Amniotic epithelial cell (primary cell): Measurements from ENCODE around the gene ITGA11.

Experiments
- DNase-seq: peaks from one replicate; pipeline ENCODE4 v3.0.0-alpha.2; 2010; ENCODE audit warnings: low read depth

Gene ITGA11

DNA sequence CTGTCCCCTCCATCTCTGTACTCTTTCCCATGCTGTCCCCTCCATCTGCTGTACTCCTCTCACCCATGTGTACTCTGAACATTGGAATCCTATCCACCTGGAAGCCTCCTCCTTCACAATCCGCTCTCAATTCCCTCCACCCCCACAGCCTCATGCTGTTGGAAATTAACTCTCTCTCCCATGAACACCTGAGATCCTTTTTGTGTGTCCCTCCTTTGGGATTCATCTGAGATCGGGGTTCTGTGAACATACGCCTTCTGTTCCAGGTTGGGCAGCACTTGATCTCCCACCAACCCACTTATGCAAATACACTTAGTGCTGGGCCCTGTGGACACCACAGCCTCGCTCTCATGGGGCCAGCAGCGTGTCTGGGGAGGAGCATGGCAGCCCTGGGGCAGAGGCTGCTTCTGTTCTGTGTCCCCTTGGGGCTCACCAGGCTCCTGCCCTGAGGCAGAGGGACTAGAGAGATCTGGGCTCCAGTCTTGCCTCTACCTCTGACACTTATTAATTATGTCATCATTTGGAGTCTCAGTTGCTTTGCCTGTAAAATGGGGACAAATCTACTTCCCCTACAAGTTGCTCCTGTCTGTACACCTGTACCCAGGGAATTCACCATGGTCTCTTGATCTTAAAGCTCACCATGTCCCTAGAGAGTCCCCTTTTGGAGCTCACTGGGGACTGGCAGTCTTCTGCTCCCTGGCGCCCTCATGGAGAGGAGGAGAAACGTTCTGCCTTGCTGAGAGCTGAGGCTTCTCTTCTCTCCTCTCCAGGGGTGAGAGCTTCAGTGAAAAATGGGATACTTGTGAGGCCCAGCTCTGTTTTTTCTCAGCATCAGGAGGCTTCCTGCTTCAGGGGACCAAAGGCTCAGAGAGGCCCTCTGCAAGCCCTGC, 42.7 kb downstream of the ITGA11 start:
- DNase-seq, result no peak

DNA sequence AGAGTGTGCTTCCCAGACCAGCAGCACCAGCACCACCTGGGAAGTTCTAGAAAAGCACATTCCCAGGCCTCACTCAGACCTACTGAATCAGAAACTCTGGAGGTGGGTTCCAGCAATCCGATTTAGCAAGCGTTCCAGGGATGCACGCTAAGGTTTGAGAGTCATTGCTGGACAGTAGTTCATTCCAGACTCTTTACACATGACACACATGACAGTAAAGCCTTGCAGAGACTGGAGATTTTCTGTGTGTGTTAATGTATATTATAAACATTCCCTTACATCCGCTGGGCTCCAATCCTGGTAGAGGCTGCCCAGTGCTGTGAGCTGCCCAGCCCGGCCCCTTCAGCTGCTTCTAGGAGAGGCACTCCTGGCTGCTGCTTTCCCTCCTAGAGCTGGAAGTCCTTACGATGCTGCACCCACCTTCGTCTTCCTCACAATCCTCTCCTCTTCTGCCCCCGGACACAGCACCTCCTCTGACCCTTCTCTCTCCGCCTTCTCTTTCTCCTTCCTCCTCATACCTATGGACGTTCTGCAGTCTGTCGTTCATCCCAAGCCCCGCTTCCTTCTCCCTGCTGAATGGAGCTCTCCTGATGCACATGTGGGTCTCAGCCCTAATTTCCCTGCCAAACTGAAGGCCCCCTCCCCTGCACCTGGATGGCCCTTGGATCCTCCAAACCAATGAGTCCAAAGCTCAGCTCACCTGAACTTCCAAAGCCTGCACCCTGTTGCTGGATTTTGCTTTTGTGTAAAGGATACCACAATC, 44.4 kb downstream of the ITGA11 start:
- DNase-seq, result peak; percentile 59

DNA sequence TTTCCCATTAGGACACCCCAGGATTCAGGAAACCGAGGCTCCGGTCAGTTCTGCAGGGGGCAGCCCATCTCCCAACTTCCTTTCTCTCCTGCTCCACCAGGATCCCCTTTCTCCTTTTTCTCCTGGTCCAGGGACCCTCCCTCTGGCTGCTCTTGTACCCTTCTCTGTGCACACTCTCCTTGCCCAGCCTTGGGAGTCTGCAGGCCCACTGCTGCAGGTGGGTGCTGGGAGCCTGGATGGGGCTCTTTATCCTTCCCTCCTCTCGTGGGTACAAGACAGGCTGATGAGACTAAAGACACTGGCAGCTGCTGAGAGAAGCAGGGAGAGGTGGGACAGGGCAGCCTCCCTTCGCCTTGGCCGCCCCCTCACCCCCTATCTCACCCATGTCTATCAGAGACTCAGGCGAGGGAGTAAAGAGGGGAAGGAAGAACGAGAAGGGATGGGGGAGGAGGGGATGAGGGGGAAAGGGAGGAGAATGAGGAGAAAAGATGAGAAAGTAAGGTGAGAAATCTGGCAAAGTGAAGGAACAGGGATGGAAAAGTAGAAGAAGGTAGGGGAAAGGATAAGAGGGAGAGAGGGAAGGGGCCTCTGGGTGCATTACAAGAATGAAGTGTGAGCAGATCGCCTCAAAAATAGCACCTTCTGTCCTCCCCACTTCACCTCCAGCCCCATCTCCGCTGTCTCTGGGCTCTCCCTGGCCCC, 45.2 kb downstream of the ITGA11 start:
- DNase-seq, result no peak

DNA sequence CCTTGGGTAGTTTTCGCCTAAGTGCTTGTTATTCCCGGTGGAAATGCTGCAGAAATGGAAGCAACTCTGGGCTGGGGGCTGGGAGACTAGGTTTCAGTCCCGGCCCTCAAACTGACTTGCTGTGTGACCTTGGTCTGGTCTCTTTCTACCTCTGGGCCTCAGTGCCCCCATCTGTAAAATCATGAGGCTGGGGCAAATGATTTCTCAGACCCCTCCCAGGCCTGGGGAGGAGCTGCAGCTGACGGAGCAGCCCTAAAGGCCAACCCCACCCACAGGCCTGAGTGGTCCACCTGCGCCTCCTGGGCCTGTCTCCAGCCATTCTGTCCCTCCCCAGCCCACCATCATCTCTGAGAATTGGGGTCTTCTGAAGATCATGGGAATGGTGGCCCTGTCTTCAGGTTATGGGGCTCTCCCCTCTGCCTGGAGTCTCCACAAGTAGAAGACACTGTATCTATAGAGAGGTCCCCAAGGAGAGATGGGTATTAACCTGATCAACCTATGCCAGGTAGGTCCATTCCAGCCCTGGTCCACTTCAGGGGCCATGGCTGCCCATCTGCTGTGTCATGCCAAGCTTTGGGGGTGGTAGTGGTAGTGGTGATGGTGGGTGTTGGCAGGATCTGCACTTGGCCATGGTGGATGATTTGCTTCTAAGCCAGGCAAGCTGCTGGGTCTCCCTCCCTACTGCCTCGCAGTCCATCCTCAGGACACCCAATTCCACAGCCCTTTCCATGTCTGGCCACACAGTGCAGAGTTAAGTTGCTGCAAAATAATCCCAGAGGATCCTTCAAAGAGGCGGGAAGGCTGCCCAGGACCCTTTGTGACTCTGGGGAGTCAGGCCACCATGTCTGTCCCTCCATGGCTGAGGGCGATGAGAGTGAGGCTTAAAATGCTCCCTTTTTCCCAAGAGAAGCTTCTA, 46.0 kb downstream of the ITGA11 start:
- DNase-seq, result no peak

DNA sequence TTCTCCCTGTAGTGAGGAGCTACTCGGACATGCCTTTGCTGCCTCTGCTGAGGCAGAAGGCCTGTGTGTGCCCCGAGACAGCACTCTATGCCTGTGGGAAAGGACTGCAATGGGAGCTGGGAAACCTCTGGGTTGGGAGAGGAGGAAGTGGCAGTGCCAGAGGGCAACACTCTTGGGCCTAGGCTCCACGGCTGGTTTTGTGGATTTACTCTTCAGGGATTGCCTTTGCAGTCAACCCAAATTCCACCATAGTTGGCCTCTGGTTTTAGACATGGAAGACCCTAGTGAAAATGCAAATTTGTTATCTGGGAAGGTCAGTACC, 46.8 kb downstream of the ITGA11 start:
- DNase-seq, result no peak

DNA sequence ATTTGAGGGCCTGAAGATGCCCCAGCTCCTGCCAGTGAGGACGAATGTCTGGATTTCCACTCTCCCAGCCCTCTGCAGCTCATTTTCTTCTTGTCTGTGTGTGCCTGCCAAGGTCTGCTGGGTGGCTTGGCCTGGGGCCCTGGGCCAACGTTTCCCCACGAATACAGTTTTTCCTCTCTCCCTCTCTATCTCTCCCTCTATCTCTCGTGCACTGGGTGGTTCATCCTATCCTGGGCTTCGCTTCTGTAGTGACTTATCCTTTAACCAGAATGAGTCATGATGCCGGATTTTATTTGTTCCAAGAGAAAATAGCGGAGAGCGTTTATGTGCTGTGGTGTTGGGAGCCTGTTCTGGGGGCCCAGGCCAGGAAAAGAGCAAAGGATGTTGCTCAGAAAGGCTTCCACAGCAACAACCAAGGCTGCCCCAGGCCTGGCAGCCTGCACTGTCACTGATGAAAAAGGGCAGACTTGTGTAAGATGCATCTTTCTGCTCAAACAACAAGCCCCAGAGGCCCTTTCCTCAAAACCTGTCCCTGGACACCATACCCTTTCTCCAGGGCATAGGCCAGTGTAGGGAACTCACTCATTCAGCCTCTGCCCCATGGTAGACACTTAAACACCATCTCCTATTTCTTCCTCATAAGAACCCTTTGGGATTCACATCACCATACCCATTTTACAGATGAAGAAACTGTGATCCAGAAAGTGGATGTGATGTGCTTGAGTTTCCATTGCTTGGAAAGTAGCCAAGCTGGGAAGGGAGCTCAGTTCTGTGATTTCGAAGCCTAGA, 47.3 kb downstream of the ITGA11 start:
- peak; percentile 98 for DNase-seq

DNA sequence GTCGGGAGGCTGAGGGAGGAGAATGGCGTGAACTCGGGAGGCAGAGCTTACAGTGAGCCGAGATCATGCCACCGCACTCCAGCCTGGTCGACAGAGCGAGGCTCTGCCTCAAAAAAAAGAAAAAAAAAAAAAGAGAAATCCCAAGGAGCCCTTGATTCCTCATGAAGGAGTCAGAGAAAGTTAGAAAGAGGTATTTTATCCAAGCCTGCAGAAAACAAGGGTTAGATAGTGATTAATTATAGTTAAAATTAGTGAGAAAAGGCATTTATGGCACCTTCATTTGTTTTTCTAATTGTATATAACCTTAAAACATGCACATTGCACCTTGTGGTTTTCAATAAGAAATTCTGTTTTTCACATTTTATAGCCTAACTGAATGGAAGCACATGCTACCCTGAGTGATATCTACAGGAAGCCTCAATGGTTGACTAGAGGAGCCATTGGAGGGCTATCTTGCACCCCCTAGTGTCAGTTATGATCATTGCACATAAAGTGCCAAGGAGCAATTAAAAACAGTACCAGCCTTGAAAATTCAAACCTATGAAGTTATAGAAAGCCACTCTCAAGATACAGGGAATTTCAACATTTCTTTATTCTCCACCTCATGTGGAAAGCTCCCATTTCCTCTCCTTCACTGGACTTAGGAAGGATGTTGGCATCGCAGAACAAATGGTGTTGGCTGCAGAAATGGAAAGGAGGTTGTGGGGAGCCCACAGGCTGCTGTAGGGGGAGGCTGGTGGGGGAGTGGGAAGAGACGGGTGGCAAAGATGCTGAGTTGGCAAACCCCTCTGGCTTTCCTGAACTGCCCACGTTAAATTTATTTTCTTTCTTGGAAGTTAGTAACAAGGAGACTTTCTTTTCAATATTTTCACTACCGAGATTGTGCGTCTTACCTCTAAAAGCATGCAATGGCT, 48.5 kb downstream of the ITGA11 start:
- DNase-seq, result peak; percentile 58

DNA sequence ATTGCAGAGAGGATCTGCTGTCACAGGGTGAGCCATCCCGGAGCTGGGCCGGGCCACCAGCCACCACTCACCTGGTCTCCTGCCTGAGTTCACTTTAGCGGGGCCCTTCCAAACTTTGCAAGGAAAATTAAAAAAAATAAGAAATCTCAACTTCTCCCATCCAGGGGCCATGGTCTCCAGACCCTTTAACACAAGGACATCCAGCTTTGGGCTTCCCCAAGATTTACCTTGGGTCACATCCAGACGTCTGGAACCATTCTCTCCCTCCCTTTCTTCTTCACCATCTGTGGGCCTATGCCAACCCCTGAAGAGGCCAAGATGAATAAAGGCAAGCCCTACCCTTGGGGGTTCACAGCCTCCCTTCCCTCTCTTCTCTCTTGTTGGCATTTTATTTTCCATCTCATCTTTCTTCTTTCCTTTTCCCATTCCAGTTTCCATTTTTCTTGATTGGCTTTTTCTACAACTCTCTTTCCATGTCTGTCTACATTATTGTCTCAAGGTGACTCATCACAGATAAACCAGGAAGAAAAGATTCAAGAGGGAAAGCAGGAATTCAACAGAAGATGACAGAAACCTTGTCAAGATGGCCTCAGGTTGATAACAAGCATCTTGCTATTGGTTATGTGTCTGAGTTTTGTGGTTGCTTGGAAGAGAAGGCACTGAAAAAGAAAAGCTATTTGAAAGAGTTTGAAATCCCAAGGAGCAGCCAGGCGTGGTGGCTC, 49.5 kb downstream of the ITGA11 start:
- peak; percentile 61 for DNase-seq

DNA sequence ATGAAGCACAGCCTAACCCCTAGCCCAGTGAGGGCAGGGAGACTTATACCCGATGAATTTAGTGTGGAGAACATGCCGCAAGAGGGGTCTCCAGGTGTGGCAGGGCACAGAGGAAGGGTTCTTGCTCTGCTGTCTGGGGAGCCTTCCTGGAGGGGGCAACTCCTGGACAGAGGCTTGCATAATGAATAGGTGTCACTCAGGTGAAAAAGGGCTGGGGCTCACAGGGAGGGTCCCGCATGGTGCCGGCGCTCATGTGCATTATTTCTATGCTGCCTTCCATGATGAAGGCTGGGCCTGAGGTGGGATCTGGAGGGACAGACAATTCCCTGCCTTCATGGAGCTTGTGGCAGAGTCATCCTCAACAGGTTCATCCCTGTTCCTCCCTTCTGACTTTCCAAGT, 51.5 kb downstream of the ITGA11 start:
- DNase-seq, result no peak

DNA sequence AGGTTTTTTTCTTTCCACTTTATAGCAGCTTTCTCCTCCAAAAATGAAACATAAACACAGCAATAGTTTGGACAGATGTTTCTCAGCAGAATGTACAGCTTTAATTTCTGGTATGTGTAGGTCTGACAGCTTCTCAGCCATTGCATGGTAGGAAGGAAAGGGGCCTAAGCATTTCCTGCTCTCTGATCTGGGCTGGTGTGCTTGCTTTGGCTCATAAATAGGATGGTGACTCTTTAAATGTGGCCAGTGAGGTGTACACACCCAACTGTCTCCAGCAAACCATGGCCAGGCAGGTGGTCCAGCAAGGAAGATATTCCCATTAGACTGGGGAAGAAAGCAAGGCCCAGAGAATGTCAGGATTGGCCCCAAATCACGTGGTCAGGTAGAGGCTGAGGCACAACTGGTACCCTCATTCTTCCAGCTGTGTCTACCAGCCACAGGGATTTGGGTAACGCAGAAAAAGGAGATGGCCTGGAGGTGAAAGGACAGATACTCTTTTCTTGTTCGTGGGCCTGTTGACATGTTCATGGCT, 52.1 kb downstream of the ITGA11 start:
- no peak for DNase-seq

DNA sequence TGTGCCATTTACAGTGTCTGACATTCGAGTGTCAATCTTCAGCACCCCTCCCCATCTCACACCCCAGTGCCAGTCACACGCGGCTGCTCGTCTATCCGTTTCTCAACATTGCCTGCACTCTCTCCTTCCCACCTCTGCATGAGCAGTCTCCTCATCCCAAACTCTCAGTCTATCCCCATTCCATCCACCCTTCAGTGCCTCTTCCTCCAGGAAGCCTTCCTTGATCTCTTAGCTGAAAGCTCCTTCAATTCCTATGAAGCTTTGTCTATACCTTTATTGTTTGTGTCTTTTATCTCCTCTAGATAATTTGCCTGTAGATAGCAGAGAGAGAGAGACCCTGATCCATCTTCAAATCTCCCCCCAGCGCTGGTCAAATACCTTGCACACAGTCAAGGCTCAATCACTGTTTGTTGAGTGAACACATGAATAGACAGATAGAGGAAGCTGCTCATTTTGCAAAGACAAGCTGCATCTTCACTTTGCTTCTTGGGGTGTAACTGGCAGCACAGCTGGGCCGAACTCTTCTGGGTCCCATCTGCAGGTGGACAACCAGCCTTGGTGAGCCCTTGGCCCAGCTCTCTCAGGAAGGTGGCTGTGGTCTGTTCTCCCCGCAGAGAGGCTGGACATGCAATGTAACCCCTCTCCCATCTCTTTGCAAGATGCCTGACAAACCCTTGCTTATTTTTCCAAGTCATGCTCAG, 52.8 kb downstream of the ITGA11 start:
- no peak for DNase-seq

DNA sequence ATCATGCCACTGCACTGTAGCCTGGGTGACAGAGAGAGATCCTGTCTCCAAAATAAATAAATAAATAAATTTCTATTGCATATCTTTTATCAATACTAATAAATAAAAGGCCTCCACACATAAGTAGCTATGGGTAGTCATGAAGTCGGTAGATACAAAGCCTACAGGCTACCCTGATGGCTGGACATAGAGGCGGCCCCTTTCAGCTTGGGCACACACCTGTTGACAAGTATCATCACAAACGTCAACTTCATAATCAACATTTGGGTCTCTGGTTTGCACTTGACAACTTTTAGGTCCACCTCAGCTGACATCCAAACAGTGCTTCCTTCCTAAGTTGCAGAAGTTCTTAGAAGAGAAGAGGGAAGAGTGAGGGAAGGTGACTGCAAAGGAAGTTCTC, 53.4 kb downstream of the ITGA11 start:
- DNase-seq, result no peak

DNA sequence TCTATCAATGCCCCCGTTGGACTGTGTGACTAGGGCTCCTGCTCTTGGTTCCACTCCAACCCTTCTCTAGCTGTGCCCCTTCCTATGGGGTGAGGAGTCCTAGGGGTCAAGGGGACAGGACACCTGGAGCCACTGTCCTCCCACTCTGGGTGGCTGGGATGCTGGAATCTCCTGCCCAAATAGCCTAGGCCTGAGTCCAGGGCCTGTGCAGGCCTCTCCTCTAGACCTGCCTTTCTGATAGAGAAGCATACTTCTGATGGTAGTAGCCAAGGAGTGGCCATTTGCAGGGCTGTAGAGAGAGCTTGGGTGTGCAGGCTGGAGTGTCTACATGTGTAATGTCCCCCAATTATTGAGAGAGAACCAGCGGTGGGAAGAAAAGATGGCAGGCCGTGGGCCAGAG, 54.2 kb downstream of the ITGA11 start:
- no peak for DNase-seq

DNA sequence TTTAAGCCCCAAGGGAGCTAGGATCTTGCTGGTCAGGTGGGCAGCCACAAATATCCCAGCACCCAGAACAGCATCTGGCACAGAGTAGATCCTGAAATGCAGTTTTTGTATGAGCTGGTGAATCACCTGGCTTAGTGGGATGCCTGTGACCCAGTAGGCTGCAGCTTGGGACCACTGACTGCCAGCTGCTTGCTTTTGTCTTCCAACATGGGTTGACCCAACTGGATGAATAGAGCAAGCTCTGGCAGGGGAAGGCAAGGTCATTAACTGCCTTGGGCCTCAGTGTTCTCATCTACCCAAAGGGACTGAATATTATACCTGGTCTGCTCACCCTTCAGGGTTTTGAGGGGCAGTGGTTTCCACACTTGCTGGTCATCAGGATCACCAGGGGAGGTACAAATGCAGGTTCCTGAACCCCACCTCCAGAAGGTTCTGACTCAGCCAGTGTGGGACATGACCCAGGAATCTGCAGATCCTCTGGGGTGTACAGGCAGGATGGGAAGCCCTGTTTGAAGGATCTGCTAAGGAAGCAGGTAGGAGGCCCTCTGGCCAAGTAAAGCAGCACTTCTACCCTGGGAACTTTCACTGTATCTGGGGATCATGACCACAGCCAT, 55.4 kb downstream of the ITGA11 start:
- DNase-seq, result no peak

DNA sequence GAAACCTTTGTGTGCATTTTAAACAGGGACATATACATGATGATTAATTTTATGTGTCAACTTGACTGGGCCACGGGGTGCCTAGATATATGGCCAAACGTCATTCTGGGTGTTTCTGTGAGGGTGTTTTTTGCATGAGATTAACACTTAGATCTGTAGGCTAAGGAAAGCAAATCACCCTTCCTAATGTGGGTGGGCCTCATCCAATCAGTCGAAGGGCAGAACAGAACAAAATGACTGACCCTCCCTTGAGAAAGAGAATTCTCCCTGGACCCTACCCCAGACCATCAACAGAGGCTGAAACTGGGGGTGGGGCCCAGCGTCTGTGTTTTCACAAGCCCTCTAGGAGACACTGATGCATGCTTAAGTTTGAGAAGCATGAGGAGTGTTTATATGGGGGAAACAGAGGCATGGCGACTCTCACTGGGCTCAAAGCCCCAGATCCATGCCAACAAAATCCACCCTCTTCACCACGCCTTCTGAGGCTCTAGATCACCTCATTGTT, 56.2 kb downstream of the ITGA11 start:
- no peak for DNase-seq

DNA sequence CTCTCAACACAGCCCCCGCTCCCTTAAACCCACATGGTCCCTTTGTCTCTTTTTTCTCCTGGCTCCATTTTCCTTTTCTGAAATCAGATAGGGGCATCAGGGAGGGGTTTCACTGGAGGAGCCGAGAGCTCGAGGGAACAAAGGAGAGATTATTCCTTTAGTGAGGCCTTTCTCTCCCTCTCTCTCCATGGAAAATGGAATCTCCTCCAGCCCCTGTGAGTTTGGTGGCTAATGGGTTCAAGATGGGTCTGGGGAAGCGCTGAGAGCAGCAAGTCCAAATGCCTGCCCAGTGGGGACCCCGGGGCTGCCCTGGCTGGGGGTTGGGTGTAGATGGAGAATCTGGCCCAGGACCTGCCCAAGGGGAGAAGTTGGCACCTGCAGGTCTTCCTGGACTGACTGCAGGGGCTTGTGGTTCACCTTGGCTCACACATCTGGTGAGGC, 56.8 kb downstream of the ITGA11 start:
- no peak for DNase-seq

DNA sequence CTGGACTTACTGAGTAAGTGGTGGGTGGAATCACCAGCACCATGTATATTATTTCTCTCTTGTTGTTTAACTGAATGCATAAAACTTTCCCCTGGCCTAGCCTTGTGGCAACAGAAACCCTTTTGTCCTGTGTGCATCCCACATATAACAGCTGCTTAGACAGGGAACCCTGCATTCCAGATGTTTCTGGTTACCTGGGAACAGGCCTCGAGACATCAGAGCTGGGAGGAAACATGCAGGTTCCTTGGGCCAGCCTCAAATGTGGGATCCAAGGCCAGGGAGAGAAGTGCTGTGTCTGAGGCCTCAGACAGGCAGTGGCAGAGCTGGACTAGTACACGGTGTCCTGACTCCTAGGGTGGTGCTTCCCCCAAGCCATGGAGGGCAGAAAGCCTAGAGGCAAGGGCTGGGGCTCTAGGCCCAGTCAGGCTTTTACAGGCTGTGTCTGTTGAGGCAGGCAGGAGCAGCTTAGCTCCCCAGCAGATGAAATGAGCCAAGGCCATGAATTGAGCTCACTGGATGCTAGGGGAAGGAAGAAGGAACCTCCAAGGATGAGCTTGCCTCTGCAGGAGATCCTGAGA, 57.7 kb downstream of the ITGA11 start:
- no peak for DNase-seq
